NT2/D1 (cell line): ENCODE results near the gene MAML2.

ENCODE experiments used
- DNase-seq: peaks from one replicate; pipeline ENCODE4 v3.0.0-alpha.2; 2011; ENCODE audit warnings: low read depth, low spot score
- H3K27me3 ChIP-seq: 2 replicates; pipeline ENCODE4 v1.6.0; 2011; ENCODE audit warnings: mild to moderate bottlenecking; ENCODE audit not compliant: insufficient read length, insufficient read depth
- H3K36me3 ChIP-seq: 2 replicates; pipeline ENCODE4 v1.6.1; 2011; ENCODE audit warnings: mild to moderate bottlenecking, low read length, mixed read lengths; ENCODE audit not compliant: insufficient read depth, insufficient read length
- H3K4me1 ChIP-seq: 2 replicates; pipeline ENCODE4 v1.5.1; 2011; ENCODE audit not compliant: insufficient read depth, insufficient read length
- H3K4me3 ChIP-seq: 2 replicates; pipeline ENCODE4 v1.5.1; 2011; ENCODE audit warnings: low read depth; ENCODE audit not compliant: insufficient read length
- H3K9ac ChIP-seq: 2 replicates; pipeline ENCODE4 v1.6.0; 2011; ENCODE audit warnings: low read depth; ENCODE audit not compliant: insufficient read length
- H3K9me3 ChIP-seq: 2 replicates; pipeline ENCODE4 v1.5.1; 2011; ENCODE audit warnings: mild to moderate bottlenecking, low read length; ENCODE audit not compliant: insufficient read depth
- SUZ12 ChIP-seq: IDR thresholded peaks from 2 replicates; pipeline ENCODE4 v1.6.1; 2011; ENCODE audit not compliant: insufficient read length, insufficient read depth; ENCODE audit errors: extremely low read depth
- YY1 ChIP-seq: IDR thresholded peaks from 2 replicates; pipeline ENCODE4 v1.6.1; 2011; ENCODE audit not compliant: insufficient read length, insufficient read depth
- ZNF274 ChIP-seq: IDR thresholded peaks from 2 replicates; pipeline ENCODE4 v1.6.1; 2011; ENCODE audit warnings: mild to moderate bottlenecking, low read depth, low read length

Gene MAML2

GRCh38 chr11:95976550-95976949 lies 366.4 kb downstream of the MAML2 start:
- Histone ChIP-seq H3K9ac (no peak overlapping the region), H3K36me3 (peaks cover 4% of the 10 kb centered on the region), H3K9me3 (no peaks in the 10 kb centered on the region), H3K4me1 (no peaks in the 10 kb centered on the region), H3K4me3 (no peak overlapping the region), H3K27me3 (no peaks in the 10 kb centered on the region)
- no peak for DNase-seq
- TF ChIP-seq ZNF274, result no peak
- no peak for TF ChIP-seq YY1
- no peak for TF ChIP-seq SUZ12

GRCh38 chr11:95975343-95975742 lies 367.7 kb downstream of the MAML2 start:
- no peak for DNase-seq
- no peaks in the 10 kb centered on the region for H3K4me1 ChIP-seq
- H3K9ac ChIP-seq, result no peak overlapping the region
- TF ChIP-seq ZNF274 (no peak), SUZ12 (no peak), YY1 (no peak)
- H3K36me3 ChIP-seq, result peaks cover 4% of the 10 kb centered on the region
- no peaks in the 10 kb centered on the region for H3K27me3 ChIP-seq
- no peak overlapping the region for H3K4me3 ChIP-seq
- no peaks in the 10 kb centered on the region for H3K9me3 ChIP-seq

- Histone ChIP-seq H3K9ac (no peak overlapping the region), H3K9me3 (no peaks in the 10 kb centered on the region), H3K27me3 (no peaks in the 10 kb centered on the region), H3K36me3 (no peaks in the 10 kb centered on the region), H3K4me3 (no peak overlapping the region), H3K4me1 (no peaks in the 10 kb centered on the region)
- no peak for DNase-seq
- TF ChIP-seq SUZ12, result no peak
- no peak for TF ChIP-seq YY1
- TF ChIP-seq ZNF274, result no peak
Observed at GRCh38 chr11:95972060-95972459, 370.9 kb downstream of the MAML2 start.

- TF ChIP-seq ZNF274 (no peak), YY1 (no peak), SUZ12 (no peak)
- Histone ChIP-seq H3K9ac (no peak overlapping the region), H3K36me3 (no peaks in the 10 kb centered on the region), H3K4me3 (no peak overlapping the region), H3K9me3 (no peaks in the 10 kb centered on the region), H3K4me1 (no peaks in the 10 kb centered on the region), H3K27me3 (no peaks in the 10 kb centered on the region)
- no peak for DNase-seq
Observed at GRCh38 chr11:95968585-95968984, 374.4 kb downstream of the MAML2 start.

- H3K4me3 ChIP-seq, result no peak overlapping the region
- no peak for TF ChIP-seq YY1
- no peak for TF ChIP-seq ZNF274
- no peak for TF ChIP-seq SUZ12
- H3K4me1 ChIP-seq, result no peaks in the 10 kb centered on the region
- no peaks in the 10 kb centered on the region for H3K36me3 ChIP-seq
- no peaks in the 10 kb centered on the region for H3K9me3 ChIP-seq
- H3K9ac ChIP-seq, result no peak overlapping the region
- H3K27me3 ChIP-seq, result no peaks in the 10 kb centered on the region
- DNase-seq, result no peak
Observed at GRCh38 chr11:95964281-95964680, 378.7 kb downstream of the MAML2 start.

GRCh38 chr11:95961758-95962157 lies 381.2 kb downstream of the MAML2 start:
- no peak overlapping the region for H3K9ac ChIP-seq
- no peak for DNase-seq
- H3K9me3 ChIP-seq, result no peaks in the 10 kb centered on the region
- H3K27me3 ChIP-seq, result no peaks in the 10 kb centered on the region
- H3K36me3 ChIP-seq, result no peaks in the 10 kb centered on the region
- H3K4me1 ChIP-seq, result no peaks in the 10 kb centered on the region
- no peak overlapping the region for H3K4me3 ChIP-seq
- no peak for TF ChIP-seq ZNF274
- TF ChIP-seq YY1, result no peak
- no peak for TF ChIP-seq SUZ12

- no peaks in the 10 kb centered on the region for H3K36me3 ChIP-seq
Observed at GRCh38 chr11:95950905-95951304, 392.1 kb downstream of the MAML2 start.

More at GRCh38 chr11:95950905-95951304, 392.1 kb downstream of the MAML2 start:
- TF ChIP-seq SUZ12 (no peak), YY1 (no peak), ZNF274 (no peak)
- no peak for DNase-seq
- Histone ChIP-seq H3K9ac (no peak overlapping the region), H3K9me3 (0 out of 2 replicates have a peak, but pooled peaks cover 7% of the 10 kb centered on the region), H3K27me3 (no peaks in the 10 kb centered on the region), H3K4me3 (no peak overlapping the region), H3K4me1 (no peaks in the 10 kb centered on the region)
